ENCODE data around the gene P4HA2. TPM values are rescaled to one million over a fixed set of nuclear protein-coding genes. Genes with fewer than 3 reads are reported as not detected.

P4HA2 gene
- total RNA-seq, 4 donors from 2014 or later: 15.9 to 26.9 (median 22.8) TPM

DNA sequence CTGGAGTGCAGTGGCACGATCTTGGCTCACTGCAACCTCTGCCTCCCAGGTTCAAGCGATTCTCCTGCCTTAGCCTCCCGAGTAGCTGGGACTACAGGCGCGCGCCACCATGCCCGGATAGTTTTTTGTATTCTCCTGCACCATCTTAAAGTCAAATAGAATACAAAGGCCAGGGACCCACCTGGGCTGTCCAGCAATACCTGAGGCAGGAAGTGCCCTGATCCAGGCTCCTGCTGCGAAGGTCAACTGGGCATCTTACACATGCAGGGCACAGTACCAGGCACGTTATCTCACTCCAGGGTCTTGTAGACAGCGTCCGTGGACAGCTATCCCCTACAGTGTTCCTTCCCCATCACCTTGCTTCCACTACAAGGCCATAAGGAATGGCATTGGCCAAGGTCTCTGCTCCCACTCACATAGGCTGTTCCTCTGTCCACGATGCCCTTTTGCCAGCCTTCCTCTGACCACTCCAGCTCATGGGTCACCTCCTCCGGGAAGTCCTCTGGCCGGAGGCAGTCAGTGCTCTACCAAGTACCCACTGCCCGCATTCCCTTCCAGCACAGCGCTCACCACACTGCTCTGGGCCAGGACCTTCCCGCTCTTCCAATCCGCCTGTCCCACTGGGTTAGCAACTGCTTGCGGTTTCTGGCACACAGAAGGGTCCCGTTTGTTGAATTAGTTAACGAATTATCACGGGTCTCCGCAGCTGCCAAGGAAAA, 978 bp downstream of the P4HA2 start:
- peak overlapping the region; percentile 84 to 95 (median 91) for H3K27ac ChIP-seq
- TF ChIP-seq, protein P1, sequence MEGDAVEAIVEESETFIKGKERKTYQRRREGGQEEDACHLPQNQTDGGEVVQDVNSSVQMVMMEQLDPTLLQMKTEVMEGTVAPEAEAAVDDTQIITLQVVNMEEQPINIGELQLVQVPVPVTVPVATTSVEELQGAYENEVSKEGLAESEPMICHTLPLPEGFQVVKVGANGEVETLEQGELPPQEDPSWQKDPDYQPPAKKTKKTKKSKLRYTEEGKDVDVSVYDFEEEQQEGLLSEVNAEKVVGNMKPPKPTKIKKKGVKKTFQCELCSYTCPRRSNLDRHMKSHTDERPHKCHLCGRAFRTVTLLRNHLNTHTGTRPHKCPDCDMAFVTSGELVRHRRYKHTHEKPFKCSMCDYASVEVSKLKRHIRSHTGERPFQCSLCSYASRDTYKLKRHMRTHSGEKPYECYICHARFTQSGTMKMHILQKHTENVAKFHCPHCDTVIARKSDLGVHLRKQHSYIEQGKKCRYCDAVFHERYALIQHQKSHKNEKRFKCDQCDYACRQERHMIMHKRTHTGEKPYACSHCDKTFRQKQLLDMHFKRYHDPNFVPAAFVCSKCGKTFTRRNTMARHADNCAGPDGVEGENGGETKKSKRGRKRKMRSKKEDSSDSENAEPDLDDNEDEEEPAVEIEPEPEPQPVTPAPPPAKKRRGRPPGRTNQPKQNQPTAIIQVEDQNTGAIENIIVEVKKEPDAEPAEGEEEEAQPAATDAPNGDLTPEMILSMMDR (IDR thresholded peaks at IDR 0.05): no peak
- TF ChIP-seq POLR2A (IDR thresholded peaks at IDR 0.05) (no peak), EP300 (IDR thresholded peaks at IDR 0.05) (no peak)
- H3K27me3 ChIP-seq: no peaks in the 10 kb centered on the region
- H3K36me3 ChIP-seq: no peaks in the 10 kb centered on the region
- peak overlapping the region; percentile 39 to 89 (median 70) for H3K4me3 ChIP-seq
- no peak for DNase-seq (ENCODE audit: low spot score in 2 of 2)
- H3K9me3 ChIP-seq: no peaks in the 10 kb centered on the region
- peaks cover 0 to 65% (median 33%) of the 10 kb centered on the region in 4 donors for H3K4me1 ChIP-seq
- WGBS, 2 donors: 49 to 61% methylated on average over 20 to 23 of the region's 23 CpGs

DNA sequence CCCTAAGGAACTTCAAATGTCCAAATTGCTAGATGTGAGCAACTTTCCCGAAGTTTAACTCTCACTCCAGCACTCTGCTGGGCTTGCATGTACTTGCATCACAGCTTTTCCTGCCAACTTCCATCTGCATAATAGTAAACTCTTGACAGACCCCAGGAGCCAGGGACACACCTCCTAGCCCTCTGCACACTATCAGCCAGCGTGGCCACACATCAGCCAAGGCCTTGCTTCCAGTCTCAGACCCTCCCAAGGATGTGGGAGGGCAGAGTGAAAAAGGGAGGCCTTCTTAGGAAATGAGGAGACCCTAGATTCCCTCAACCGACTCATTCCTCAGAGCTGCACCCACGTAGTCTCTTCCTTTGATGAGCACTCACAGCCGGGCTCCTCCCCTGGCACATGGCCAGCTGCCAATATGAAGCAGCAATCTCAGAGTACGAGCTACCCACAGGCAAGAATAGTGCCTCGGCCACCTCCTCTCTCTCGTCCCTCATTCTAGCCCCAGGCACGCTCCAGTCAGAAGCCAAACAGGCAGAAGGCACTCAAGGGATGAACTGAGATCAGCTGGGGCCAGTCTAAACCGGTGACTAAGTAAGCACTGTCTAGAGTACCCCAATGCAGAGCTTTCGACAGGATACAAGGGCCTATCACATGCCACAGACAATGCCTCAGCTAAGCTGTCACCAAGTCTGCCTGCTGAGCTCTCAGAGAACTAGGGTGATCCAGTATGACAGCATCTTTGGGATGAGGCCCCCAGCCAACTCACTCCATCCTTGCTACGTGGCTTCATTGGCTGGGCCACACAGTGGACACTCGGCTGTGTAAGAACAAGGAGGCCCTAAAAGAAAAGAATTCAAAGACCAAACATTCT, 2.3 kb downstream of the P4HA2 start:
- 31 to 32% methylated on average over 13 of the region's 13 CpGs for WGBS, 2 donors
- no peak overlapping the region for H3K4me3 ChIP-seq
- H3K27me3 ChIP-seq: no peaks in the 10 kb centered on the region
- no peak for TF ChIP-seq POLR2A (IDR thresholded peaks at IDR 0.05)
- TF ChIP-seq EP300 (IDR thresholded peaks at IDR 0.05): no peak
- TF ChIP-seq, protein P1 (IDR thresholded peaks at IDR 0.05): no peak
- H3K4me1 ChIP-seq: peaks cover 0 to 71% (median 33%) of the 10 kb centered on the region in 4 donors
- H3K27ac ChIP-seq: peak overlapping the region in 3 of 4 donors; percentile 88 to 95 (median 94)
- no peaks in the 10 kb centered on the region for H3K36me3 ChIP-seq
- peak; percentile 36 to 58 for DNase-seq (ENCODE audit: low spot score in 2 of 2)
- no peaks in the 10 kb centered on the region for H3K9me3 ChIP-seq

DNA sequence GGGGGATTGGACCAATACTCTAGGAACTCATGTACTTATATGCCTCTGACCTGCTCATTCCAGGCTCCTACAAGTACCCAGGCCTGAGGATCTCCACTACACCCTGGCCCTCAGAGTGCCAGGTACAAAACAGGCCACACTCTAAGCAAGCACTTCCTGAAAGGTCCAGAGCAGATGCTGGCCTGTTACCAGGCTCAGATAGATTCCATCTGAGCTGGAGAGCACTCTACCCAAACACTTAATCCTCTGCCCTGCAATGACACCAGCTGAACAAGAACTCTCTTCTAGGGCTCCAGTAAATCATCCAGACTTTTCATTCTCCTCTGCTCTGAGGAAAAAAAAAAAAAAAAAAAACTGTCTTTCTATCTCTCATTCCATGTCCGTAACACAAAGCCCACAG, 2.9 kb downstream of the P4HA2 start:
- TF ChIP-seq EP300 (IDR thresholded peaks at IDR 0.05): no peak
- TF ChIP-seq POLR2A (IDR thresholded peaks at IDR 0.05): no peak
- TF ChIP-seq, protein P1 (IDR thresholded peaks at IDR 0.05): no peak
- H3K9me3 ChIP-seq: no peaks in the 10 kb centered on the region
- H3K27ac ChIP-seq: peak overlapping the region in 3 of 4 donors; percentile 88 to 95 (median 94)
- no peaks in the 10 kb centered on the region for H3K27me3 ChIP-seq
- 46 to 48% methylated on average over 1 of the region's 1 CpG for WGBS, 2 donors
- DNase-seq (ENCODE audit: low spot score in 2 of 2): no peak
- no peaks in the 10 kb centered on the region for H3K36me3 ChIP-seq
- peaks cover 0 to 76% (median 33%) of the 10 kb centered on the region in 4 donors for H3K4me1 ChIP-seq
- H3K4me3 ChIP-seq: no peak overlapping the region

DNA sequence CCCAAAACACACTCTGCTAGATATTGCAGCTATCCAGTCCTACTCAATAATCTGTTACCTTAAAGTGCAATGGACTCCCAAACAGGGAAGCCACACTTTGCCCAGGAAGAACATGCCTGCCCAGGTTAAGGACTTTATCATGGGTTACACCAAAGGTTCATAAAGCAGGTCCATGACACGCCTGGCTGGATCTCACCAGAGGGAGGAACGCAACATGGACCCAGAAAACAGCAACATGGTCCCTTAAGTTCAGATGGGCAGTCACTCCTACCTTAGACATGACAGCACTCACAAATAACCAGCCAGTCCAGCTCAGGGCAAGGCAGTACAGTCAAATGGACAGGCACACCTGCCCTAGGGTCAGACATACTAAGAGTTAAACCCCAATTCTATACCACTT, 3.8 kb downstream of the P4HA2 start:
- Histone ChIP-seq H3K4me3 (no peak overlapping the region), H3K4me1 (peaks cover 0 to 76% (median 33%) of the 10 kb centered on the region in 4 donors), H3K27me3 (no peaks in the 10 kb centered on the region), H3K27ac (peak overlapping the region in 2 of 4 donors; percentile 94 to 95), H3K9me3 (no peaks in the 10 kb centered on the region), H3K36me3 (peaks cover 0 to 3% (median 0%) of the 10 kb centered on the region in 3 donors)
- TF ChIP-seq EP300 (IDR thresholded peaks at IDR 0.05): no peak
- TF ChIP-seq, protein P1 (IDR thresholded peaks at IDR 0.05): no peak
- TF ChIP-seq POLR2A (IDR thresholded peaks at IDR 0.05): no peak
- peak in 1 of 2 donors; percentile 4 for DNase-seq (ENCODE audit: low spot score in 2 of 2)
- WGBS, 2 donors: 100% methylated on average over 1 to 2 of the region's 2 CpGs
